HG03175 (cell line): ENCODE results near the gene TAF8.
"Not testable (repeated sequence)": the region's sequence is repeated elsewhere in the genome, so short reads cannot be mapped to it uniquely, and the experiment has no call there.

ENCODE experiments used
- ATAC-seq: cut with Tn5 transposase; IDR thresholded peaks from one replicate; pipeline ENCODE4 v1.9.1; 2021; ENCODE audit warnings: mild to moderate bottlenecking, moderate library complexity; ENCODE audit not compliant: unreplicated experiment

TAF8 gene

GRCh38 chr6:42050297-42051267 lies at the start of gene TAF8:
Gene TAF8 (plus strand): TSS chr6:42050524. CDS start chr6:42050542, 18 bp downstream.
- peak; percentile 79 for ATAC-seq

- no peak for ATAC-seq
Measured at GRCh38 chr6:42001506-42001905, 48.8 kb upstream of the TAF8 start.

- not testable (repeated sequence) for ATAC-seq
Measured at GRCh38 chr6:42003658-42004057, 46.7 kb upstream of the TAF8 start.

- ATAC-seq: no peak
Measured at GRCh38 chr6:42007286-42008137, 42.8 kb upstream of the TAF8 start.

GRCh38 chr6:42008138-42008528 lies 42.2 kb upstream of the TAF8 start:
- ATAC-seq: not testable (repeated sequence)

GRCh38 chr6:42009844-42010184 lies 40.5 kb upstream of the TAF8 start:
- no peak for ATAC-seq

GRCh38 chr6:42010185-42010891 lies 40.0 kb upstream of the TAF8 start:
- ATAC-seq: no peak

- ATAC-seq: no peak
Measured at GRCh38 chr6:42010909-42011308, 39.4 kb upstream of the TAF8 start.

GRCh38 chr6:42012501-42013133 lies 37.7 kb upstream of the TAF8 start:
- ATAC-seq: no peak

GRCh38 chr6:42013134-42013516 lies 37.2 kb upstream of the TAF8 start:
- ATAC-seq: no peak

- ATAC-seq: no peak
Measured at GRCh38 chr6:42017021-42017643, 33.2 kb upstream of the TAF8 start.

GRCh38 chr6:42020967-42021366 lies 29.4 kb upstream of the TAF8 start:
- no peak for ATAC-seq

- peak; percentile 32 for ATAC-seq
Measured at GRCh38 chr6:42021847-42022754, 28.2 kb upstream of the TAF8 start.

- ATAC-seq: no peak
Measured at GRCh38 chr6:42022755-42023384, 27.5 kb upstream of the TAF8 start.

- ATAC-seq: peak; percentile 73
Measured at GRCh38 chr6:42025066-42025844, 25.1 kb upstream of the TAF8 start.

- ATAC-seq: peak; percentile 27
Measured at GRCh38 chr6:42025845-42026243, 24.5 kb upstream of the TAF8 start.

GRCh38 chr6:42026540-42026939 lies 23.8 kb upstream of the TAF8 start:
- no peak for ATAC-seq
